ENCODE measurements around the gene SCRN2. TPM values are rescaled to one million over a fixed set of nuclear protein-coding genes. Genes with fewer than 3 reads are reported as not detected.

Gene SCRN2
- total RNA-seq, 1 donor from 2014 or later = 44.8 TPM

DNA sequence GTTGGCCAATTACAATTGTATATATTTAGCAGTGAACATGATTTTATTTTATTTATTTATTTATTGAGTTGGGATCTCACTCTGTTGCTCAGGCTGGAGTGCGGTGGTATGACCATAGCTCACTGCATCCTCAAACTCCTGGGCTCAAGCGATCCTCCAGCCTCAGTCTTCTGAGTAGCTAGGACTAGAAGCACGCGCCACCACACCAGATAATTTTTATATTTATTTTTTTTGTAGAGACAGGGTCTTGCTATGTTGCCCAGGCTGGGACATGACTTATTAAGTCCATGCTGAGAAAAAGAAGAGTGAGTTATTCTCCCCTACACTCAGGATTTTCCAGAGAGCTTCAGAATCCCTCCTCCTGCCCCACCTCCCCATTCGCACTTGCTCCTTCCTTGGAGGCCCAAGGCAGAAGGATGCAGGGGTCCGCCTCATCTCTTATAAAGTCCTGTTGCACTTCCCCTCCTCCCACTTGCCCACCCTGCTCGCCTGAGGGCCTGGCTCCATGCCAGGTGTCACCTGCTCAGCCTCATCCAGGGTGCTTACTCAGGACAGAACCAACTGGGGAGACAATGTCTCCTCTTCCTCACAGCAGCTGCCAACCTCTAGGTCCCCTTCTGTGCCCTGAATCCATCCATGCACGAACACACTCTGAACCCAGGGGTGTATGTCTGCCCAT is 38.8 kb upstream of the SCRN2 start:
- peaks cover 13% of the 10 kb centered on the region for H3K27me3 Mint-ChIP-seq (ENCODE audit: unreplicated experiment)
- H3K27ac Mint-ChIP-seq (ENCODE audit: unreplicated experiment) = no peak overlapping the region
- H3K4me3 Mint-ChIP-seq (ENCODE audit: unreplicated experiment) = no peak overlapping the region
- H3K9me3 Mint-ChIP-seq (ENCODE audit: unreplicated experiment) = no peaks in the 10 kb centered on the region
- H3K4me1 Mint-ChIP-seq (ENCODE audit: unreplicated experiment) = peaks cover 45% of the 10 kb centered on the region
- DNase-seq (ENCODE audit: low spot score) = no peak
- peaks cover 4% of the 10 kb centered on the region for H3K36me3 Mint-ChIP-seq (ENCODE audit: low read depth, unreplicated experiment)
- TF ChIP-seq CTCF (IDR thresholded peaks at IDR 0.05; ENCODE audit: unreplicated experiment) = no peak

DNA sequence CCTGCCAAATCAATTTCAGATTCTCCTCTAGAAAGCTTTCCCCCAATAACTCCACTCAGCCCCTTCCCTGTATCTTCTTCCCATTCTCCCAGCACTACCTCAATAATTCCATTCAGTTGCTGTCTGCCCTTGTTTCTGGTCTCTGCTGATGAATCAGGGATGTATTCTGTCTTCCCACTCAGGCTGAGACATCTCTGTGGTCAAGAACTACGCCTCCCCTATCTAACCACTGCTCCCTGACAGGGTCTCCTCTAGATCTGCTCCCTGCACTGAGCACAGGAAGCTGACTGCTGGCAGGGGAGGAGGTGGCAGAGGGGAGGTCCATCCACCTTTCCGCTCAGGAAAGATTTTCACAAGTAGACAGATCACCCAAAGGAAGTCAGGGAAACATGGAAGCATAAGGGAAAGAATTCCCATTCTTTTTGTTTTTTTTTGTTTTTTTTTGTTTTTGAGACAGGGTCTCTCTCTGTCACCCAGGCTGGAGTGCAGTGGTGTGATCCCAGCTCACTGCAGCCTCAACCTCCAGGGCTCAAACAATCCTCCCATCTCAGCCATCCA is 38.0 kb upstream of the SCRN2 start:
- H3K9me3 Mint-ChIP-seq (ENCODE audit: unreplicated experiment) = no peaks in the 10 kb centered on the region
- H3K4me3 Mint-ChIP-seq (ENCODE audit: unreplicated experiment) = peak overlapping the region; percentile 77
- peak overlapping the region; percentile 94 for H3K27ac Mint-ChIP-seq (ENCODE audit: unreplicated experiment)
- no peak for DNase-seq (ENCODE audit: low spot score)
- peaks cover 4% of the 10 kb centered on the region for H3K36me3 Mint-ChIP-seq (ENCODE audit: low read depth, unreplicated experiment)
- H3K27me3 Mint-ChIP-seq (ENCODE audit: unreplicated experiment) = peaks cover 13% of the 10 kb centered on the region
- no peak for TF ChIP-seq CTCF (IDR thresholded peaks at IDR 0.05; ENCODE audit: unreplicated experiment)
- peaks cover 42% of the 10 kb centered on the region for H3K4me1 Mint-ChIP-seq (ENCODE audit: unreplicated experiment)

- Mint-ChIP-seq H3K27me3 (ENCODE audit: unreplicated experiment) (peaks cover 11% of the 10 kb centered on the region), H3K4me3 (ENCODE audit: unreplicated experiment) (peak overlapping the region; percentile 77), H3K9me3 (ENCODE audit: unreplicated experiment) (no peaks in the 10 kb centered on the region), H3K27ac (ENCODE audit: unreplicated experiment) (peak overlapping the region; percentile 94), H3K4me1 (ENCODE audit: unreplicated experiment) (peaks cover 39% of the 10 kb centered on the region), H3K36me3 (ENCODE audit: low read depth, unreplicated experiment) (peaks cover 4% of the 10 kb centered on the region)
- no peak for TF ChIP-seq CTCF (IDR thresholded peaks at IDR 0.05; ENCODE audit: unreplicated experiment)
- no peak for DNase-seq (ENCODE audit: low spot score)
Observed at GRCh38 chr17:47878203-47879027, 37.3 kb upstream of the SCRN2 start.

GRCh38 chr17:47877368-47878034 is 36.4 kb upstream of the SCRN2 start:
- TF ChIP-seq CTCF (IDR thresholded peaks at IDR 0.05; ENCODE audit: unreplicated experiment) = no peak
- Mint-ChIP-seq H3K4me3 (ENCODE audit: unreplicated experiment) (peak overlapping the region; percentile 77), H3K4me1 (ENCODE audit: unreplicated experiment) (peaks cover 35% of the 10 kb centered on the region), H3K27me3 (ENCODE audit: unreplicated experiment) (peaks cover 10% of the 10 kb centered on the region), H3K9me3 (ENCODE audit: unreplicated experiment) (no peaks in the 10 kb centered on the region), H3K36me3 (ENCODE audit: low read depth, unreplicated experiment) (peaks cover 4% of the 10 kb centered on the region), H3K27ac (ENCODE audit: unreplicated experiment) (peak overlapping the region; percentile 74)
- DNase-seq (ENCODE audit: low spot score) = no peak
